GM18907 (cell line): ENCODE measurements around the gene GFOD1.

Experiments used
- ATAC-seq: cut with Tn5 transposase; IDR thresholded peaks from one replicate; pipeline ENCODE4 v1.9.1; 2021; ENCODE audit warnings: mild to moderate bottlenecking, moderate library complexity; ENCODE audit not compliant: unreplicated experiment

GFOD1 gene

GRCh38 chr6:13486679-13487121, 700 bp downstream of the GFOD1 start:
- peak; percentile 40 for ATAC-seq

GRCh38 chr6:13485923-13486562, 1.4 kb downstream of the GFOD1 start:
- no peak for ATAC-seq

DNA sequence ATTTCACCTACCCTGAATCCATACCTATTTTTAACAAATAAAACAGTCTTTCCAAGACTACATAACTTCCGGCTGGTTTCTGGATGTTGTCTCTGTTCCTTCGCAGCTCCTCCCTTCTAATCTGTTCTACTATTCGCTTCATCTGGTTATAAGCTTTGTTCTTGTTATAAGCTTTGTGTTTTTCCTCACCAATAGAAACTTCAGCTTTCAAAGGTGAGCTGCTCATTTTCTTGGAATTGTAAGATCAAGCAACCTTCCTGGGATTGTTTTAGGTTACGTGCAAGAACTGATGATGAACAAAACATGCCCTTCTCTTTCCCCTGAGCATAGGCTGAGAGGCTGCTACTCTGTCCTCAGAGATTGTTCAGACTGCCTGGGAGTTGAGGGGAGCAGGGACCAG, 2.1 kb downstream of the GFOD1 start:
- no peak for ATAC-seq

GRCh38 chr6:13484827-13485226, 2.6 kb downstream of the GFOD1 start:
- no peak for ATAC-seq

DNA sequence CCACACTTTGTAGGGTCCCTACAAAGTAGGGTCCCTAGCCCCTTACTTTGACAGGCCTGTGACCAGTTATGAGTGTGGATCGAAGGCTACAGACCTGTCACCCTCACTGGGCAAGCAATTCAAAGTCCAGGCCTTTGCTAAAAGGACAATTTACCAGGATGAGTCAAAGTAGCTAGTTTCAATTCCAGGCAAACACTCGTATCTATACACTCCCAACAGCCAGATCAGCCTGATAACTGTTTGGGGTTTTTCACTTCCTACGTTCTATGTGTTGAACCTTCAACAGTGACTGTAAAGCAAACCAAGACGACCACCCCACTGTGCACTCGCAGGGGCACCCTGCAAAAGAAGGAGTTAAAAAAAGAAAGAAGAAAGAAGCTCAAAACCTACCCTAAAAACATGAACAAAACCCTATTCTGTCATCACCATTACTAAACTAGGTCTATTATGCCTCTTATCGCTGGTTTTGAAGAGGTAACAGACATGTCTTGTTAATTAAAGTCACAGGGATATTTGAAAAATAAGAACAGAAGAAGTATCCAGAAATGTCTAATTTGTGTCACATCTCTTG, 3.2 kb downstream of the GFOD1 start:
- ATAC-seq, result no peak

DNA sequence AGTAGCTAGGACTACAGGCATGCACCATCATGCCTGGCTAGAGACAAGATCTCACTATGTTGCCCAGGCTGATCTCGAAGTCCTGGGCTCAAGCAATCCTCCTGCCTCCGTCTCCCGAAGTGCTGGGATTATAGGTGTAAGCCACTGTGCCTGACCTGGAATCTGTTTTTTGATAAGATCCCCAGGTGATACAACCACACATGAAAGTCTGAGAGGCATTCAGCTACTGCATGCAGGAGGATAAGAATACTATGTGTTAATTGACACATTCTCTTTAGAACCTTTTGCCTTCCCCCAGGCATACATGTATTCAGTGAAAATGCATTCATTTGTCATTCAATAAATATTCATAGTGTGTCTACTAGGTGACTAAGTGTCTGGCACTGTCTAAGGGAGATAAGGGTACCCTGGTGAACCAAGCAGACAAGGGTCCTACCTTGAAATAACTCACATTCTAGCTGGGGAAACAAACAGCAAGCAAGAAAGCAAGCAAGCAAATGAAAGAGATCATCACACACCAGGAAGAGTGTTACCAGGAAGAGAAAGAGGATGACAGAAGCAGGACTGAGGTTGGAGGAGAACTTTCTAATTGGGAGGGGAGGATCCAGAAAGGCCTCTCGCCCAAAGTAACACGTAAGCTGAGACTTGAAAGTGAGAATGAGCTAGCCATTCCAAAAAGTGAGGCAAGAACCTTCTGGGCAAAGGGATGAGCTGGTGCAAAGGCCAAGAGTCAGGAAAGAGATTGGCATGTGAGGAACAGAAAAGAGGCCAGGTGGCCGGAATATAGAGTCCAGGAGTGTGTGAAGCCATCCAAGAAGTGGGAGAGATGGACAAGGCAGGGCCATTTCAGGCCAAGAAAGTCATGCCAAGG, 6.5 kb downstream of the GFOD1 start:
- ATAC-seq, result no peak

DNA sequence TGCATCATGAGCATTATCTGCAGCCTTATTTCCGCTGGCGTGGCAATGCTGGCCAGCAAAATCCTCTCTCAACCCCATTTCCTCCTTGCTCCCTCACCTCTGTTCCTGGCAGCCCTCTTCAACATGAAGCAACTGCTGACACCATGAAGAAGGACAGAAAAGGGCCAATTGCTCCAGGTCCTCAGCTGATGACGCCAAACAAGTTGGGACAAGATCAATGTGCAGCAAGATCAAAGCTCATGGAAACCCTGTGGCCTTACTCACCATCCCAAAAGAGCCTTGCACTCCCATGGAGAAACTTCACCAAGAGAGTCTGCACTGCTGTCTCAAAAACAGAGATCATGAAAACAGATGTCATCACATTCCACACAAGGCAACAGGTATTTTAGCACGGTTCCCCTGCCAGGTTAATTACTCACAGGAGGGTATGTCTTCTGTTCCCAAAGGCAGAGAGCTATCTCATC, 7.4 kb downstream of the GFOD1 start:
- no peak for ATAC-seq

- no peak for ATAC-seq
Measured at GRCh38 chr6:13479206-13479800, 8.1 kb downstream of the GFOD1 start.

DNA sequence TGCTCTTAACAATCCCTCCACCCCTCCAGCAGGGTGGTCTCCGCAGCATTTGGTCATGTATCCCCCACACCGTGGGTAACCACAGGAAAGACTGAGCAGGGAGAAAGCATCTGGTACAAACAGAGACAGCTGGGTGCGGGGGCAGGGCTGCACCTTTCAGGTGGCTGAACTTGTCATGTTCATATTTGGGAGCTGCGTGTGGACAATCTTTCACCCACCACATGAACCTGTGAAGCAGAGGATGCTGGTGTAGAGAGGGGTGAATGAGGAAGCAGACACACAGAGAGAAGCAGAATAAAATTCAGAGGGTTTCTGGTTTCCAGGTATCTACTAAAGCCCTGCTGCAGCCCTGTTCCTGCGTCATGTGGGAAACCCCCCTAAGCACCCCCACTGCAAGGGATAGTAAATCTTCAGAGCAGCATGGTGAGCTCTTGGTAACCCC, 8.9 kb downstream of the GFOD1 start:
- peak; percentile 46 for ATAC-seq

- no peak for ATAC-seq
Measured at GRCh38 chr6:13474787-13475186, 12.6 kb downstream of the GFOD1 start.

GRCh38 chr6:13474360-13474759, 13.0 kb downstream of the GFOD1 start:
- no peak for ATAC-seq

- no peak for ATAC-seq
Measured at GRCh38 chr6:13473768-13474165, 13.6 kb downstream of the GFOD1 start.

DNA sequence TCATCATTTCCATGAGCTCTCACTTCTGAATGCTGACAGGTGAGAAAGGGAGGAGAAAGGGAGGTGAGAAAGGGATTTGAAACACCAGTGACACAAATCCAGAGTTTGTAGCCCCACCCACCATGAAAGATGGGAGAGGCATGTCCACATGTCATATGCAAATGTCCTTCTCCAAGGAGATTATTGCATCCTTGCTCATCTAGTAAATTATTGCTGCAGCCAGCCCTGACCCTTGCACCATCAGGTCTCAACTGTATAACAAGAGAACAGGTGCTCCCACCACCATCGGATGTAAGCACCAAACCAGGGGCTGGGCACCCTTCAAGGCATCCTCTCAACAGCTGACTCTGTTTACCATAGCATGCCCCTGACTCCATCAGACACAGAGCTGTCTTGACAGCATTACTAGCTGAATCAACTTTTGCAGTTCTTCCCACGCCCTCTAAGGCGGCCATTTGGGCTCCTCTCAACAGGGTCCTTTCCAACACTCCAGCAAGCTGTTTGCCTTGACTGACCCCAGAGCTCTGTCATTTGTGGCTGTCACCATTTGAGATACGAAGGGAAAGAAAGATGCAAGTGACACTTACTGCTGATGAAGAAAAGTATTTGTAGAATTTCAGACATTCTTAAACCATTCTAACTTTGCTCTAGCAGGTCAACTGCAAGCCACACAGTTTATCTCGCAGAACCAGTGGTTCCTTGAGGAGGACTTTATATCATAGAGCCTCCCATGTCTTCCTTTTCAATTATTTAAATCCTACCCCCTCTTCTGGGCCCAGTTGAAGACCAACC, 14.2 kb downstream of the GFOD1 start:
- ATAC-seq, result no peak

DNA sequence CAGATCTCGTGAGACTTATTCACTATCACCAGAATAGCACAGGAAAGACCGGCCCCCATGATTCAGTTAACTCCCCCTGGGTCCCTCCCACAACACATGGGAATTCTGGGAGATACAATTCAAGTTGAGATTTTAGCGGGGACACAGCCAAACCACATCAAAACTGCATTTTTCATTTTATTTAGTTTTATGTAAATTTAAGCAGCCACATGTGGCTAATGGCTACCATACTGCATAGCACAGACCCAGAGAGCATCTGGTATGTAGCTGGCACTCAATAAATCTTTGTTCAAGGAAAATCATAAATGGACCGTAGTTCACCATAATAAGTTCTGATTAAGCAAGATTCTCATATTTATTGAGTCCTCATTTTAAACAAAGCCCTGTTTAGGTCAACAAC, 15.3 kb downstream of the GFOD1 start:
- ATAC-seq, result no peak

DNA sequence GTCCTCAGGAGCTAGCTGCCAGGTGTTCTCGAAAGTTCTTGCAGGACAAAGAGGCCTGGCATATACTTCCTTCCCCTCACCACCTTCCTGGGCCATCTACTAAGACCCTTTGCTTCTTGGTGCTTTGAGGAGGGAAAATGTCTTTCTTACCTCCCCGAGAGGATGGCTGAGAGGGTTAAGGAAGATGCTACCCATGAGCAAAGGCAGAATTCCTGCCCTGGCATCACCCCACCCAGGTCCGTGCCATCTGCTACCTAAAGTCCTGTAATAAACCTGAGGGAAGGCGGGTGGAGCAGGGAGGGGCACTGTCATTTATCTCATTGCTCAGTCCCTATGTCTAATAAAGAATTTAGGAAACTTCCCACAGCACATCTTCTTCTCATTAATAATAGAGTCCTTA, 16.2 kb downstream of the GFOD1 start:
- ATAC-seq, result no peak

DNA sequence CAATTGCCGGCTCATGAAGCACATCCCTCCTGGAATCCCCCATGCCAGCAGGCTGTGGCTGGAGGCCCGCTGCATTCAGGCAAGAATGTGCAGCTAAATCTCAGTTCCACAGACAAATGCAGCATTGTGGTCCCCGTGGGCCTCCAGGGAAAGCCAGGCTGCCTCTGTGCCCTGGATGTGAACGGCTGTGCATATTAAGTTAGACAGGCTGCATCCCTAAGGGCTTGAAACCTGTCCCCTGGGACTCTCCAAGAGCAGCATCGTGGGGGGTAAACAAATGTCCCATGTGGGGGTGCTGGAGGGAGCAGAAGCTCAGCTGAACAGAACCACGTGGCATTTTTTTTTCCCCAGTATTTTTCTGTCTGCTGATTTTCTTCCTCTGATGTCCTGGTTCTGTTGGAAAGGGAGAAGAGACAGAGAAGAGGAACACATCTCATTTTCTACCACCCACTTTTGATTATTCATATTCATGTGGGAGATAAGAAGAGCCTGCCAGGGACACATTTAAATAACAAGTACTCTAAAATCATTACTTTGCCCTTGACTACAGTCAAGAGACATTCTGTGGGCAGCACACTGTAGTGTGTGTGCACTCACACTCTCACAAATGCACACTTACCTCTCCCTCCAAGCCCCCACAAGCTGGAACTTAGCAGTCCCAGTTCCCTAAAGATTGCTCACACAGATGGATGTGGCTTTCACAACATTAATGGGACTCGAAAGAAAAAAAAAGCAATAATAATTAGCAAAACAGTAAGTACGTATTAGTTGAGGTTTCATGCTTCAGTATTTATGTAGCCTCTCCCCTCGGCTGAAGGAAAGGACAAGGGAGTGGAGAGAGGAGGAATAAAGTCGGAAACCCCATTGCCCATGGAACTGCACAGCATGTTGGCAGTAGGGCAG, 16.9 kb downstream of the GFOD1 start:
- ATAC-seq, result no peak

DNA sequence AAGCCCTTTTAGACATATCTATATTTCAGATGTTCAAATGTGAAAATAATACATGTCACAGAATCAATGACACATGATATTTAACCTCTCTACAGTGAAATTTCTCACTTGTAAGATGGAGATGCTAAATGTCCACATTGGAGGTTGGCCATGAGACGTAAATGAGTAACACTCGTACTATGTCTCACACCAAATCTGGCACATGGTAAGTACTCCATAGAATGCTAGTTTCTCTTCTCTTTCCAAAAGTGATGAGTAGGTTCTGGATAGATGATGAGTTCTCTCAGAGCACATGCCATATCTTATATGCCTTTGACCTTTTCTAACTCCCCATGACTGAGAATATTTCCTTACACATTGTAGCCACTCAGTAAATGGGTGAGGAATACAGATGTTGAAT, 17.7 kb downstream of the GFOD1 start:
- no peak for ATAC-seq

DNA sequence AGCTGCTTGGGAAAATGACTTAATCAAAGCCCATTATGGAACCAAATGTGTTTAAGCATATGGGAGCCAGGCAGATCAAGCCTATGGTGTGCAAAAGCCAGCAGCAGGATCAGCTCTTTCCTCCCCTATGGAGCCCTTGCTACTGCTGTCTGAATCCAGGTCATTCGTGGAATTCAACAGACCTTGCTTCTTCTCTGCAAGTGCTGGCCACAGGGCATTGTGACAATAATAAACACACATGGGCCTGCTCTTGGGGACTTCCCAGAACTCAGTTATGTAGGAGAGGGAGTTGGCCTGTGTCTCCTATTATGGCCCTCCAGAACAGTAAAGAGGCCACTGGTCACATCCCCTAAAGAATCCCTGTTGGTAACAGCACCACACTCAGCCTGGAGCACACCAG, 18.6 kb downstream of the GFOD1 start:
- no peak for ATAC-seq

- ATAC-seq, result no peak
Measured at GRCh38 chr6:13467216-13467600, 20.2 kb downstream of the GFOD1 start.
